ENCODE results near the gene GTPBP4. TPM values are rescaled to one million over a fixed set of nuclear protein-coding genes. Genes with fewer than 3 reads are reported as not detected.

Gene GTPBP4
- total and polyA plus RNA-seq, 9 of the 15 experiments (the other 6 are each of a cell fraction or from before 2014, with no cell fraction given): 79.0 to 155 (median 128) TPM

DNA sequence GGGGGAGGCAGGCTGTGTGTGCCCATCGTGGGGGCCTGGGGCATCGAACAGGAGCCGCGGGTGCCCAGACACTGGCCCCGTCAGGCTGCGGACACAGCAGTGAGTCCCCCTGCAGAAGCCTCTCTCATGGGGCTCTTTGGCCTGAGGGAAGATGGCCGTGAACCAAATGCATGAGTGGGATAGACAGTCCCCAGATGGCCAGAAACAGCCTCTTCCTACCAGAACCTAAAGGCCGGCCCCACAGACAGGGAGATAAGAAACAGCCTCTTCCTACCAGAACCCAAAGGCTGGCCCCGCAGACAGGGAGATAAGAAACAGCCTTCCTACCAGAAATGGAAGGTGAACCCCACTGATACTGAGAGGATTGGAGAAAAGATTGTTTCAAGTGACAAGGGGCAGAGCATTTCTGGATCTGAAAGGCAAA is 20.8 kb downstream of the GTPBP4 start (continued):
- TF ChIP-seq HDAC2 (IDR thresholded peaks at IDR 0.05) (peak; percentile 38; the same call in 1 of the 2 replicates), FOXM1 (IDR thresholded peaks at IDR 0.05; ENCODE audit: low read depth) (peak; percentile 55), FOXM1 (CRISPR knock-in tag; IDR thresholded peaks at IDR 0.05; ENCODE audit: low read depth) (no peak), ARID1B (IDR thresholded peaks at IDR 0.05) (peak; percentile 87), CBFA2T2 (conservative IDR thresholded peaks at IDR 0.05) (peak; percentile 86), ESRRA (IDR thresholded peaks at IDR 0.05; ENCODE audit: borderline replicate concordance, low read depth) (peak; percentile 17; the same call in 1 of the 2 replicates), CBFA2T3 (IDR thresholded peaks at IDR 0.05) (peak; percentile 91), MEIS2 (IDR thresholded peaks at IDR 0.05; ENCODE audit: partially characterized antibody) (peak; percentile 16), MTA2 (IDR thresholded peaks at IDR 0.05; ENCODE audit: low read depth) (peak; percentile 63), RCOR1 (IDR thresholded peaks at IDR 0.05; ENCODE audit: borderline replicate concordance in 1 of 2, low read depth in 2 of 2, low read length in 2 of 2) (peak in 1 of 2 experiments; percentile 75; a peak in 2 of 4 replicates), KLF16 (IDR thresholded peaks at IDR 0.05) (peak; percentile 23; the same call in 1 of the 2 replicates), TRIM24 (IDR thresholded peaks at IDR 0.05) (peak; percentile 56 to 69), ZNF408 (CRISPR knock-in tag; IDR thresholded peaks at IDR 0.05; ENCODE audit: low read depth) (no peak), SMARCA5 (IDR thresholded peaks at IDR 0.05) (peak; percentile 26; the same call in 1 of the 2 replicates), SMARCA4 (IDR thresholded peaks at IDR 0.05) (peak; percentile 80), ELF4 (CRISPR knock-in tag; IDR thresholded peaks at IDR 0.05) (peak; percentile 56; the same call in 1 of the 2 replicates), ELF1 (tag; IDR thresholded peaks at IDR 0.05) (0 out of 2 replicates have a peak, but pooled peaks have one; percentile 24), NFIC (IDR thresholded peaks at IDR 0.05) (peak; percentile 57), SMARCE1 (IDR thresholded peaks at IDR 0.05) (peak; percentile 61), SMARCB1 (IDR thresholded peaks at IDR 0.05; ENCODE audit: insufficient read length, low read depth) (no peak), CCNT2 (IDR thresholded peaks at IDR 0.05; ENCODE audit: borderline replicate concordance, extremely low read depth, insufficient read length, low read depth, low read length) (peak; percentile 42)
- TF ChIP-seq, protein P1, sequence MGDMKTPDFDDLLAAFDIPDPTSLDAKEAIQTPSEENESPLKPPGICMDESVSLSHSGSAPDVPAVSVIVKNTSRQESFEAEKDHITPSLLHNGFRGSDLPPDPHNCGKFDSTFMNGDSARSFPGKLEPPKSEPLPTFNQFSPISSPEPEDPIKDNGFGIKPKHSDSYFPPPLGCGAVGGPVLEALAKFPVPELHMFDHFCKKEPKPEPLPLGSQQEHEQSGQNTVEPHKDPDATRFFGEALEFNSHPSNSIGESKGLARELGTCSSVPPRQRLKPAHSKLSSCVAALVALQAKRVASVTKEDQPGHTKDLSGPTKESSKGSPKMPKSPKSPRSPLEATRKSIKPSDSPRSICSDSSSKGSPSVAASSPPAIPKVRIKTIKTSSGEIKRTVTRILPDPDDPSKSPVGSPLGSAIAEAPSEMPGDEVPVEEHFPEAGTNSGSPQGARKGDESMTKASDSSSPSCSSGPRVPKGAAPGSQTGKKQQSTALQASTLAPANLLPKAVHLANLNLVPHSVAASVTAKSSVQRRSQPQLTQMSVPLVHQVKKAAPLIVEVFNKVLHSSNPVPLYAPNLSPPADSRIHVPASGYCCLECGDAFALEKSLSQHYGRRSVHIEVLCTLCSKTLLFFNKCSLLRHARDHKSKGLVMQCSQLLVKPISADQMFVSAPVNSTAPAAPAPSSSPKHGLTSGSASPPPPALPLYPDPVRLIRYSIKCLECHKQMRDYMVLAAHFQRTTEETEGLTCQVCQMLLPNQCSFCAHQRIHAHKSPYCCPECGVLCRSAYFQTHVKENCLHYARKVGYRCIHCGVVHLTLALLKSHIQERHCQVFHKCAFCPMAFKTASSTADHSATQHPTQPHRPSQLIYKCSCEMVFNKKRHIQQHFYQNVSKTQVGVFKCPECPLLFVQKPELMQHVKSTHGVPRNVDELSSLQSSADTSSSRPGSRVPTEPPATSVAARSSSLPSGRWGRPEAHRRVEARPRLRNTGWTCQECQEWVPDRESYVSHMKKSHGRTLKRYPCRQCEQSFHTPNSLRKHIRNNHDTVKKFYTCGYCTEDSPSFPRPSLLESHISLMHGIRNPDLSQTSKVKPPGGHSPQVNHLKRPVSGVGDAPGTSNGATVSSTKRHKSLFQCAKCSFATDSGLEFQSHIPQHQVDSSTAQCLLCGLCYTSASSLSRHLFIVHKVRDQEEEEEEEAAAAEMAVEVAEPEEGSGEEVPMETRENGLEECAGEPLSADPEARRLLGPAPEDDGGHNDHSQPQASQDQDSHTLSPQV (IDR thresholded peaks at IDR 0.05): 0 out of 2 replicates have a peak, but pooled peaks have one; percentile 27
- TF ChIP-seq, protein P2, sequence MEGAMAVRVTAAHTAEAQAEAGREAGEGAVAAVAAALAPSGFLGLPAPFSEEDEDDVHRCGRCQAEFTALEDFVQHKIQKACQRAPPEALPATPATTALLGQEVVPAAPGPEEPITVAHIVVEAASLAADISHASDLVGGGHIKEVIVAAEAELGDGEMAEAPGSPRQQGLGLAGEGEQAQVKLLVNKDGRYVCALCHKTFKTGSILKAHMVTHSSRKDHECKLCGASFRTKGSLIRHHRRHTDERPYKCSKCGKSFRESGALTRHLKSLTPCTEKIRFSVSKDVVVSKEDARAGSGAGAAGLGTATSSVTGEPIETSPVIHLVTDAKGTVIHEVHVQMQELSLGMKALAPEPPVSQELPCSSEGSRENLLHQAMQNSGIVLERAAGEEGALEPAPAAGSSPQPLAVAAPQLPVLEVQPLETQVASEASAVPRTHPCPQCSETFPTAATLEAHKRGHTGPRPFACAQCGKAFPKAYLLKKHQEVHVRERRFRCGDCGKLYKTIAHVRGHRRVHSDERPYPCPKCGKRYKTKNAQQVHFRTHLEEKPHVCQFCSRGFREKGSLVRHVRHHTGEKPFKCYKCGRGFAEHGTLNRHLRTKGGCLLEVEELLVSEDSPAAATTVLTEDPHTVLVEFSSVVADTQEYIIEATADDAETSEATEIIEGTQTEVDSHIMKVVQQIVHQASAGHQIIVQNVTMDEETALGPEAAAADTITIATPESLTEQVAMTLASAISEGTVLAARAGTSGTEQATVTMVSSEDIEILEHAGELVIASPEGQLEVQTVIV (CRISPR knock-in tag; IDR thresholded peaks at IDR 0.05; ENCODE audit: borderline replicate concordance): no peak
- TF ChIP-seq, protein P3, sequence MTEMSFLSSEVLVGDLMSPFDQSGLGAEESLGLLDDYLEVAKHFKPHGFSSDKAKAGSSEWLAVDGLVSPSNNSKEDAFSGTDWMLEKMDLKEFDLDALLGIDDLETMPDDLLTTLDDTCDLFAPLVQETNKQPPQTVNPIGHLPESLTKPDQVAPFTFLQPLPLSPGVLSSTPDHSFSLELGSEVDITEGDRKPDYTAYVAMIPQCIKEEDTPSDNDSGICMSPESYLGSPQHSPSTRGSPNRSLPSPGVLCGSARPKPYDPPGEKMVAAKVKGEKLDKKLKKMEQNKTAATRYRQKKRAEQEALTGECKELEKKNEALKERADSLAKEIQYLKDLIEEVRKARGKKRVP (CRISPR knock-in tag; IDR thresholded peaks at IDR 0.05): 0 out of 2 replicates have a peak, but pooled peaks have one; percentile 21

Data from K562 (cell line).